ENCODE measurements around the gene HRK. TPM values are rescaled to one million over a fixed set of nuclear protein-coding genes. Genes with fewer than 3 reads are reported as not detected.

Gene HRK
- total RNA-seq, 1 experiment from 2014 or later, result 0.55 TPM

GRCh38 chr12:116806845-116807440, 74.3 kb downstream of the HRK start:
- no peak overlapping the region for H3K4me3 ChIP-seq
- H3K27me3 ChIP-seq (ENCODE audit: insufficient read depth, low read depth), result no peaks in the 10 kb centered on the region
- H3F3A ChIP-seq (ENCODE audit: insufficient read depth, low read depth), result no peaks in the 10 kb centered on the region
- CTCF ChIA-PET, result no interaction called here
- POLR2A ChIA-PET (ENCODE audit: unreplicated experiment), result no interaction called here
- no peak overlapping the region for H3K27ac ChIP-seq
- H3K9me2 ChIP-seq (ENCODE audit: insufficient read depth), result no peaks in the 10 kb centered on the region
- BruUV-seq (replicated peaks), result no TSS peak
- H4K20me1 ChIP-seq (ENCODE audit: insufficient read depth), result no peaks in the 10 kb centered on the region
- TF ChIP-seq CTCF (conservative IDR thresholded peaks at IDR 0.05) (no peak), EZH2 (IDR thresholded peaks at IDR 0.05; ENCODE audit: low read depth) (no peak)
- no peak overlapping the region for H2AFZ ChIP-seq
- H3K4me2 ChIP-seq, result no peak overlapping the region
- H3K36me3 ChIP-seq (ENCODE audit: low read depth), result no peaks in the 10 kb centered on the region
- intact Hi-C loops (cut with micrococcal nuclease; ENCODE audit: unreplicated experiment), result no loop called here
- H3K79me2 ChIP-seq (ENCODE audit: low read depth), result no peaks in the 10 kb centered on the region
- H3K9me3 ChIP-seq (ENCODE audit: insufficient read depth, low read depth), result no peaks in the 10 kb centered on the region
- no peaks in the 10 kb centered on the region for H3K4me1 ChIP-seq (replicated peaks; ENCODE audit: insufficient read depth)
- DNase-seq, result no peak

Other genes starting within 250 kb of the HRK start
- gene SPRING1, start 143.4 kb downstream of the HRK start, total RNA-seq (2021), result 29.3 and 32.5 TPM in 2 replicates
- gene RNFT2, start 143.1 kb downstream of the HRK start, total RNA-seq (2021), result 18.6 and 21.1 TPM in 2 replicates
- 20.6 and 27.4 TPM in 2 replicates for gene FBXW8, start 29.5 kb upstream of the HRK start, total RNA-seq (2021)
- gene TESC, start 218.0 kb upstream of the HRK start, total RNA-seq (2021), result not detected in 2 replicates

All from PC-9 (cell line).